Ovary (tissue), 3 donors: ENCODE data around the gene SUMF2.

ENCODE experiments used
- CTCF ChIP-seq, 3 donors: fragments of 450-650 bp in 2 of 3; fragments of 200-600 bp in 1 of 3; IDR thresholded peaks; one replicate each; pipeline versions ENCODE4 v1.5.1 to v1.8.0; 2016 to 2022; ENCODE audit warnings: antibody characterized with exemption in 3 of 3, mild to moderate bottlenecking in 1 of 3
- POLR2A ChIP-seq: fragments of 450-650 bp; IDR thresholded peaks from one replicate; pipeline ENCODE4 v1.6.1; 2017; ENCODE audit warnings: antibody characterized with exemption, mild to moderate bottlenecking, moderate library complexity
- donor health status: DM: no; HTN: no; CAD: no.

- TF ChIP-seq CTCF (IDR thresholded peaks at IDR 0.05) (no peak), POLR2A (no peak)
Observed at GRCh38 chr7:56091591-56091990, 27.5 kb downstream of the SUMF2 start.
